HepG2 (cell line): Measurements from ENCODE around the gene CD300LG. TPM values are rescaled to one million over a fixed set of nuclear protein-coding genes. Genes with fewer than 3 reads are reported as not detected.
"Not testable (repeated sequence)": the region's sequence is repeated elsewhere in the genome, so short reads cannot be mapped to it uniquely, and the experiment has no call there.

Source experiments
- ATAC-seq: fragments of 200-7000 bp; cut with Tn5 transposase; 3 replicates; pipeline ENCODE4 v1.9.1; 2020; ENCODE audit warnings: mild to moderate bottlenecking, moderate library complexity
- BruUV-seq: library from RNA; stranded (reverse); fragments of 400-500 nt; replicated peaks from 2 replicates; lab custom pipeline; 2021; lab: Mats Ljungman, UMichigan
- CTCF ChIA-PET: fragments of 300-600 bp; formaldehyde crosslinking; extraction: SDS; loops from one replicate; lab custom pipeline; 2021; ENCODE audit warnings: low total read pairs, inconsistent platforms, low intra/inter-chr PET ratio; lab: Yijun Ruan, JAX
- POLR2A ChIA-PET: fragments of 350-600 bp; sonication (Branson Sonifier 250); formaldehyde crosslinking; loops from one replicate; lab custom pipeline; 2020; ENCODE audit warnings: antibody characterized with exemption, inconsistent platforms; lab: Yijun Ruan, JAX
- DNase-seq: peaks from one replicate; pipeline ENCODE4 v3.0.0-alpha.2; 2015; ENCODE audit warnings: low spot score
- FAIRE-seq: peaks from 3 replicates; lab custom pipeline; 2011; peaks lifted over from hg19 to GRCh38; lab: Jason Lieb, UNC
- H2AFZ ChIP-seq: one replicate; pipeline ENCODE4 v1.6.1; 2011; ENCODE audit warnings: low read length, inconsistent platforms
- H3K27ac ChIP-seq: fragments of 300-600 bp; 3 replicates; pipeline ENCODE4 v1.8.0; 2011; ENCODE audit warnings: mixed run types, mild to moderate bottlenecking, mixed read lengths, low read length, inconsistent platforms; ENCODE audit not compliant: insufficient read depth; ENCODE audit errors: extremely low read length
- H3K27me3 ChIP-seq, 2 experiments: fragments of 200-600 bp in 1 of 2; 2 replicates in 1 of 2; 3 replicates in 1 of 2; pipeline versions ENCODE4 v1.6.0 to v1.8.0; 2011; ENCODE audit warnings: low read length in 2 of 2, mild to moderate bottlenecking in 2 of 2, moderate library complexity in 2 of 2, inconsistent platforms in 1 of 2; ENCODE audit not compliant: insufficient read depth in 2 of 2, control insufficient read depth in 1 of 2
- H3K36me3 ChIP-seq, 2 experiments: fragments of 200-600 bp in 1 of 2; replicated peaks in 1 of 2; 2 replicates in 1 of 2; 3 replicates in 1 of 2; pipeline versions ENCODE4 v1.5.1 to v1.8.0; 2011; ENCODE audit warnings: low read length in 2 of 2, inconsistent platforms in 1 of 2; ENCODE audit not compliant: insufficient read depth in 2 of 2, control insufficient read depth in 1 of 2
- H3K4me1 ChIP-seq: 2 replicates; pipeline ENCODE4 v1.5.1; 2012; ENCODE audit warnings: low read length, inconsistent platforms; ENCODE audit not compliant: insufficient read depth
- H3K4me2 ChIP-seq: 2 replicates; pipeline ENCODE4 v1.6.0; 2011; ENCODE audit warnings: low read depth, low read length, inconsistent platforms
- H3K4me3 ChIP-seq, 3 experiments: fragments of 200-600 bp in 1 of 3; sonication (generic), shearing (Covaris generic) in 1 of 3; replicated peaks in 1 of 3; 2 replicates each; pipeline ENCODE4 v1.5.1; 2011 to 2016; ENCODE audit warnings: low read length in 3 of 3, inconsistent platforms in 2 of 3, low read depth in 2 of 3, mild to moderate bottlenecking in 2 of 3, control low read depth in 1 of 3, mixed read lengths in 1 of 3; ENCODE audit not compliant: insufficient read depth in 1 of 3
- H3K79me2 ChIP-seq: one replicate; pipeline ENCODE4 v1.6.1; 2011; ENCODE audit warnings: low read length, inconsistent platforms; ENCODE audit not compliant: insufficient read depth
- H3K9ac ChIP-seq: 2 replicates; pipeline ENCODE4 v1.6.0; 2011; ENCODE audit warnings: mild to moderate bottlenecking, low read depth, low read length, inconsistent platforms; ENCODE audit not compliant: insufficient read depth
- H3K9me3 ChIP-seq: 2 replicates; pipeline ENCODE4 v1.5.1; 2012; ENCODE audit warnings: mild to moderate bottlenecking, low read length
- H4K20me1 ChIP-seq: 2 replicates; pipeline ENCODE4 v1.6.0; 2011; ENCODE audit warnings: inconsistent platforms, mild to moderate bottlenecking, low read length, moderate library complexity; ENCODE audit not compliant: insufficient read depth
- AGO1 ChIP-seq: fragments of 200-400 bp; formaldehyde crosslinking; IDR thresholded peaks from 2 replicates; pipeline ENCODE4 v1.6.1; 2017; ENCODE audit warnings: mild to moderate bottlenecking, low read depth, low read length, moderate library complexity; ENCODE audit not compliant: poor library complexity, severe bottlenecking
- EED ChIP-seq: sonication (generic); formaldehyde crosslinking; IDR thresholded peaks from 2 replicates; pipeline ENCODE4 v1.5.0; 2020; ENCODE audit warnings: mild to moderate bottlenecking, missing genetic modification reagents
- NFE2 ChIP-seq: sonication (generic); formaldehyde crosslinking; IDR thresholded peaks from 2 replicates; pipeline ENCODE4 v1.4.0; 2020; ENCODE audit warnings: missing genetic modification reagents
- PAX8 ChIP-seq: sonication (generic); formaldehyde crosslinking; IDR thresholded peaks from 2 replicates; pipeline ENCODE4 v1.8.0; 2022; ENCODE audit warnings: mild to moderate bottlenecking, missing genetic modification reagents, borderline replicate concordance
- TFDP1 ChIP-seq: IDR thresholded peaks from 2 replicates; pipeline ENCODE4 v1.6.1; 2016; ENCODE audit warnings: missing compliant biosample characterization, missing genetic modification reagents, borderline replicate concordance
- YY1 ChIP-seq: IDR thresholded peaks from 2 replicates; pipeline ENCODE4 v1.6.1; 2011; ENCODE audit warnings: low read length, low read depth, moderate library complexity, mild to moderate bottlenecking; ENCODE audit not compliant: insufficient read depth, insufficient replicate concordance
- ZBTB21 ChIP-seq: sonication (generic); formaldehyde crosslinking; IDR thresholded peaks from 2 replicates; pipeline ENCODE4 v1.4.0; 2020; ENCODE audit warnings: missing genetic modification reagents
- ZFP37 ChIP-seq: sonication (generic); formaldehyde crosslinking; IDR thresholded peaks from 2 replicates; pipeline ENCODE4 v1.4.0; 2020; ENCODE audit warnings: missing genetic modification reagents, borderline replicate concordance
- ZNF138 ChIP-seq: sonication (generic); formaldehyde crosslinking; IDR thresholded peaks from 2 replicates; pipeline ENCODE4 v1.5.0; 2020; ENCODE audit warnings: mild to moderate bottlenecking, low read depth, missing genetic modification reagents
- ZNF468 ChIP-seq: sonication (generic); formaldehyde crosslinking; IDR thresholded peaks from 2 replicates; pipeline ENCODE4 v1.8.0; 2022; ENCODE audit warnings: mild to moderate bottlenecking, moderate library complexity, missing genetic modification reagents
- ZNF615 ChIP-seq: sonication (generic); formaldehyde crosslinking; IDR thresholded peaks from 2 replicates; pipeline ENCODE4 v1.5.0; 2020; ENCODE audit warnings: mild to moderate bottlenecking, missing genetic modification reagents, borderline replicate concordance
- ZNF766 ChIP-seq: sonication (generic); formaldehyde crosslinking; IDR thresholded peaks from 2 replicates; pipeline ENCODE4 v1.5.0; 2020; ENCODE audit warnings: missing genetic modification reagents, borderline replicate concordance
- WGBS: methylation state at CpG from one replicate; pipeline ENCODE4 v1.1.6; 2017; ENCODE audit warnings: low lambda C conversion rate; 5-methylcytosine and 5-hydroxymethylcytosine counted together
- in situ Hi-C: cut with HindIII; loops from 2 replicates; pipeline ENCODE4 v1.10.0; 2017; ENCODE audit warnings: low pct_unique_long_range_greater_than_20kb; ENCODE audit not compliant: extremely low pct_ligation_motif_present
- intact Hi-C: fragments of 100-400 bp; cut with micrococcal nuclease; formaldehyde crosslinking; loops from one replicate; pipeline ENCODE4 v1.10.0; 2022; ENCODE audit not compliant: unreplicated experiment
- polyA plus RNA-seq, 8 experiments: library from polyadenylated mRNA; depleted of rRNA in 3 of 8; stranded (reverse) in 7 of 8; unstranded in 1 of 8; fragments of >200 nt; fragmentation: Illumina TruSeq in 4 of 8; extraction: Trizol in 4 of 8; gene quantifications; 2 replicates each; pipeline versions ENCODE4 v1.2.1 to v1.2.3, GENCODE V29; 2011 to 2016; ENCODE audit warnings: low read depth in 4 of 8, missing spikeins in 1 of 8, mixed read lengths in 1 of 8; ENCODE audit not compliant: insufficient read depth in 1 of 8
- total RNA-seq, 5 experiments: library from RNA; depleted of rRNA; stranded (reverse); fragments of >200 nt; fragmentation: Illumina TruSeq; extraction: Trizol; gene quantifications; 2 replicates each; pipeline ENCODE4 v1.2.3, GENCODE V29; 2016; ENCODE audit warnings: low read depth in 1 of 5

CD300LG gene
- total and polyA plus RNA-seq, 2 of the 13 experiments (the other 11 are each of a cell fraction or from before 2014, with no cell fraction given): not detected

GRCh38 chr17:43894494-43894893 lies 47.5 kb downstream of the CD300LG start:
- H3K4me2 ChIP-seq, H3K79me2 ChIP-seq, ATAC-seq, DNase-seq, CTCF ChIA-PET, H3K27ac ChIP-seq, H2AFZ ChIP-seq, H4K20me1 ChIP-seq, BruUV-seq, H3K9ac ChIP-seq, in situ Hi-C loops, H3K36me3 ChIP-seq, FAIRE-seq, H3K9me3 ChIP-seq, intact Hi-C loops, H3K4me3 ChIP-seq: not testable (repeated sequence)
- Histone ChIP-seq H3K4me1 (peaks cover 17% of the 10 kb centered on the region), H3K27me3 (peaks cover 2 to 20% of the 10 kb centered on the region in 2 experiments; a peak in 3 of 5 replicates)
- POLR2A ChIA-PET: interaction anchor here (0.7 kb wide), 1 partner anchor 111 kb away, joined by 3 read pairs; no protein-coding TSS in a partner anchor
- WGBS: 19% methylated on average over 4 of the region's 4 CpGs

- no peak for ATAC-seq
- Histone ChIP-seq H3K4me2 (no peak overlapping the region), H3K4me3 (no peak overlapping the region), H3K4me1 (peaks cover 12% of the 10 kb centered on the region), H3K27me3 (peaks cover 6 to 53% of the 10 kb centered on the region in 2 experiments; a peak in 4 of 5 replicates), H3K9me3 (no peaks in the 10 kb centered on the region), H3K9ac (no peak overlapping the region), H4K20me1 (no peaks in the 10 kb centered on the region), H3K79me2 (no peaks in the 10 kb centered on the region), H3K27ac (no peak overlapping the region), H3K36me3 (no peaks in the 10 kb centered on the region), H2AFZ (no peak overlapping the region)
- 24% methylated on average over 3 of the region's 3 CpGs for WGBS
- no peak for DNase-seq
- in situ Hi-C loops: no loop called here
- intact Hi-C loops: no loop called here
- BruUV-seq: no TSS peak
- ChIA-PET POLR2A (no interaction called here), CTCF (no interaction called here)
- no peak for FAIRE-seq
- TF ChIP-seq EED (CRISPR knock-in tag): no peak
Measured at GRCh38 chr17:43897831-43898230, 50.9 kb downstream of the CD300LG start.

- ChIA-PET POLR2A (no interaction called here), CTCF (no interaction called here)
- H3K79me2 ChIP-seq: no peaks in the 10 kb centered on the region
- H3K4me2 ChIP-seq: no peak overlapping the region
- intact Hi-C loops (no loop called here), in situ Hi-C loops (no loop called here)
- FAIRE-seq (no peak), ATAC-seq (no peak), DNase-seq (no peak)
- BruUV-seq: no TSS peak
- peaks cover 12% of the 10 kb centered on the region for H3K4me1 ChIP-seq
- no peak overlapping the region for H3K9ac ChIP-seq
- peaks cover 6 to 57% of the 10 kb centered on the region in 2 experiments; a peak in 4 of 5 replicates for H3K27me3 ChIP-seq
- no peaks in the 10 kb centered on the region for H3K9me3 ChIP-seq
- 60% methylated on average over 1 of the region's 1 CpG for WGBS
- no peaks in the 10 kb centered on the region for H4K20me1 ChIP-seq
- no peak overlapping the region for H3K27ac ChIP-seq
- no peaks in the 10 kb centered on the region for H3K36me3 ChIP-seq
- no peak overlapping the region for H2AFZ ChIP-seq
- no peak overlapping the region for H3K4me3 ChIP-seq
- TF ChIP-seq ZNF615 (CRISPR knock-in tag): no peak
- no peak for TF ChIP-seq AGO1
- TF ChIP-seq ZNF138 (CRISPR knock-in tag): no peak
- no peak for TF ChIP-seq ZNF468 (CRISPR knock-in tag)
- no peak for TF ChIP-seq NFE2 (CRISPR knock-in tag)
- no peak for TF ChIP-seq ZFP37 (CRISPR knock-in tag)
- TF ChIP-seq PAX8 (CRISPR knock-in tag): no peak
- TF ChIP-seq ZBTB21 (CRISPR knock-in tag): no peak
- no peak for TF ChIP-seq YY1
- TF ChIP-seq TFDP1 (CRISPR knock-in tag): no peak
- TF ChIP-seq ZNF766 (CRISPR knock-in tag): no peak
Measured at GRCh38 chr17:43898446-43898845, 51.5 kb downstream of the CD300LG start.
